Kidney (tissue), 14 donors: ENCODE results near the gene COL23A1. TPM values are rescaled to one million over a fixed set of nuclear protein-coding genes. Genes with fewer than 3 reads are reported as not detected.
A peak's percentile ranks its signal among the peaks of the same experiment; 100 is the strongest.

Source experiments
- DNase-seq, 5 donors: peaks; one replicate each; pipeline ENCODE4 v3.0.0-alpha.2; 2013 to 2020
- FAIRE-seq: peaks from 2 replicates; lab custom pipeline; 2012; peaks lifted over from hg19 to GRCh38; lab: Jason Lieb, UNC
- H3K27ac ChIP-seq, 2 donors: one replicate each; pipeline ENCODE4 v1.7.0; 2013; ENCODE audit warnings: low read depth in 2 of 2, low read length in 2 of 2, inconsistent platforms in 1 of 2
- H3K27me3 ChIP-seq: one replicate; pipeline ENCODE4 v1.7.1; 2013; ENCODE audit warnings: low read length, inconsistent platforms; ENCODE audit not compliant: control insufficient read depth, insufficient read depth
- H3K36me3 ChIP-seq, 3 donors: one replicate each; pipeline versions ENCODE4 v1.7.0 to v1.7.1; 2013; ENCODE audit warnings: low read length in 3 of 3, control low read depth in 1 of 3, inconsistent platforms in 1 of 3; ENCODE audit not compliant: insufficient read depth in 3 of 3, control insufficient read depth in 2 of 3
- H3K4me1 ChIP-seq, 3 donors: one replicate each; pipeline versions ENCODE4 v1.7.0 to v1.7.1; 2013; ENCODE audit warnings: low read length in 3 of 3, inconsistent platforms in 1 of 3, low read depth in 1 of 3; ENCODE audit not compliant: control insufficient read depth in 2 of 3, insufficient read depth in 2 of 3
- H3K4me3 ChIP-seq, 3 donors: one replicate each; pipeline versions ENCODE4 v1.7.0 to v1.8.1; 2013; ENCODE audit warnings: low read length in 3 of 3, control low read depth in 1 of 3, inconsistent platforms in 1 of 3
- H3K9ac ChIP-seq, 3 donors: one replicate each; pipeline versions ENCODE4 v1.7.0 to v1.7.1; 2013; ENCODE audit warnings: low read length in 3 of 3, control low read depth in 1 of 3, inconsistent platforms in 1 of 3
- H3K9me3 ChIP-seq, 3 donors: one replicate each; pipeline versions ENCODE4 v1.7.0 to v1.7.1; 2013; ENCODE audit warnings: low read length in 3 of 3, control low read depth in 1 of 3, inconsistent platforms in 1 of 3; ENCODE audit not compliant: control insufficient read depth in 2 of 3, insufficient read depth in 1 of 3
- CTCF ChIP-seq: IDR thresholded peaks from 3 replicates; pipeline ENCODE4 v1.5.1; 2012; ENCODE audit warnings: mild to moderate bottlenecking, moderate library complexity, borderline replicate concordance; ENCODE audit not compliant: insufficient read depth; ENCODE audit errors: extremely low read depth
- intact Hi-C: fragments of 100-400 bp; cut with DNase I; formaldehyde crosslinking; loops from one replicate; pipeline ENCODE4 v1.11.1; 2022
- polyA plus RNA-seq: library from polyadenylated mRNA; stranded (reverse); fragments of 350-450 nt; fragmentation: Illumina TruSeq; extraction: RNeasy Lipid Tissue Mini Kit (QIAGEN cat#74804); gene quantifications from one replicate; pipeline ENCODE4 v1.2.3, GENCODE V29; 2014; ENCODE audit warnings: low read depth, low replicate concordance; ENCODE audit not compliant: insufficient read depth
- total RNA-seq: library from RNA; stranded (reverse); fragmentation: NEBNext Ultra II Directional; extraction: Animal tissue kit (Norgen Biotek cat#: 25700); gene quantifications from one replicate; pipeline ENCODE4 v1.2.1, GENCODE V29; 2021
- donor health status: control.
- donor health status: control.
- donor health status: control.
- donor health status: control.
- donor health status: control.
- donor health status: DM: yes; HTN: yes; CAD: no.
- donor health status: Normal renal cell carcinoma (clear cell type).

Gene COL23A1
- total and polyA plus RNA-seq, 2 donors from 2014 or later: 4.1 to 8.7 TPM

- peaks cover 0 to 9% (median 8%) of the 10 kb centered on the region in 3 donors for H3K4me1 ChIP-seq
- no peaks in the 10 kb centered on the region for H3K9me3 ChIP-seq
- FAIRE-seq: no peak
- H3K27me3 ChIP-seq: no peaks in the 10 kb centered on the region
- no peak overlapping the region for H3K9ac ChIP-seq
- peak in 3 of 5 donors; percentile 41 to 71 (median 41) for DNase-seq
- TF ChIP-seq CTCF: no peak
- no peaks in the 10 kb centered on the region for H3K36me3 ChIP-seq
- no peak overlapping the region for H3K4me3 ChIP-seq
- H3K27ac ChIP-seq: no peak overlapping the region
- intact Hi-C loops: no loop called here
These were observed 300.8 kb downstream of the COL23A1 start for GRCh38 chr5:178289438-178289837.

- Histone ChIP-seq H3K27ac (no peak overlapping the region), H3K36me3 (no peaks in the 10 kb centered on the region), H3K9me3 (peaks cover 0 to 4% (median 3%) of the 10 kb centered on the region in 3 donors), H3K27me3 (no peaks in the 10 kb centered on the region), H3K4me3 (no peak overlapping the region), H3K4me1 (peaks cover 0 to 9% (median 8%) of the 10 kb centered on the region in 3 donors), H3K9ac (peak overlapping the region in 1 of 3 donors; percentile 19)
- peak in 3 of 5 donors; percentile 47 to 72 (median 47) for DNase-seq
- TF ChIP-seq CTCF: no peak
- intact Hi-C loops: no loop called here
- no peak for FAIRE-seq
These were observed 301.5 kb downstream of the COL23A1 start for GRCh38 chr5:178288401-178289368.

GRCh38 chr5:178287791-178288105 is 302.4 kb downstream of the COL23A1 start:
- H3K27me3 ChIP-seq: no peaks in the 10 kb centered on the region
- H3K4me3 ChIP-seq: no peak overlapping the region
- intact Hi-C loops: no loop called here
- no peak overlapping the region for H3K27ac ChIP-seq
- no peak overlapping the region for H3K9ac ChIP-seq
- DNase-seq (peak in 2 of 5 donors; percentile 31 to 85), FAIRE-seq (no peak)
- TF ChIP-seq CTCF: no peak
- peaks cover 0 to 9% (median 8%) of the 10 kb centered on the region in 3 donors for H3K4me1 ChIP-seq
- H3K36me3 ChIP-seq: no peaks in the 10 kb centered on the region
- peaks cover 0 to 8% (median 3%) of the 10 kb centered on the region in 3 donors for H3K9me3 ChIP-seq
